Cardiac fibroblast (primary cell): Measurements from ENCODE around the gene RXFP1.

Source experiments
- DNase-seq, 2 donors: peaks; one replicate each; pipeline versions ENCODE4 v3.0.0 to v3.0.0-alpha.2; 2010; ENCODE audit warnings: low read depth in 2 of 2
- H3K4me3 ChIP-seq, 2 donors: replicated peaks in 1 of 2; 1 replicate in 1 of 2; 2 replicates in 1 of 2; pipeline ENCODE4 v1.5.1; 2011; ENCODE audit warnings: low read depth in 2 of 2, low read length in 2 of 2, mild to moderate bottlenecking in 2 of 2, moderate library complexity in 1 of 2
- TF ChIP-seq, protein P1 (sequence below): IDR thresholded peaks from one replicate; pipeline ENCODE4 v1.5.1; 2011; ENCODE audit warnings: low read depth, mild to moderate bottlenecking, low read length, inconsistent platforms

RXFP1 gene

DNA sequence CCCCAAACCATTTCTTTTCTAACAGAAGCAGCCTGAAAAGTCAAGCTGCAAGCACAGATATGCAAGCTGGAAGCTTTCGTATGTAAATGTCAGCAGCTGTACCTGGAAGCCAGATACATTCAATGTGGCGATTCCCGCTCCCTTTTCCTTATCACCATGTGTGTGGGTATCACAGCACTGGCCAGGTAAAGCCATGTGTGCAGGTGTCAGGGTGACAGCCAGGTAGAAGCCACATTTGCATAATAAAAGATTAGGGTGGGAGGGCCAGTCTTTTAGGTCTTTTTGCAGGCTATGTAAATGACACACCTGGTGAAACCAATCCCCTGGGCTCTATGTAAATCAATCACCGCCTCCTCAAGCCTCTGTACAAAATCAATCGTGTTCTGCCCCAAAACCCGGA is 50.1 kb downstream of the RXFP1 start:
- TF ChIP-seq, protein P1, sequence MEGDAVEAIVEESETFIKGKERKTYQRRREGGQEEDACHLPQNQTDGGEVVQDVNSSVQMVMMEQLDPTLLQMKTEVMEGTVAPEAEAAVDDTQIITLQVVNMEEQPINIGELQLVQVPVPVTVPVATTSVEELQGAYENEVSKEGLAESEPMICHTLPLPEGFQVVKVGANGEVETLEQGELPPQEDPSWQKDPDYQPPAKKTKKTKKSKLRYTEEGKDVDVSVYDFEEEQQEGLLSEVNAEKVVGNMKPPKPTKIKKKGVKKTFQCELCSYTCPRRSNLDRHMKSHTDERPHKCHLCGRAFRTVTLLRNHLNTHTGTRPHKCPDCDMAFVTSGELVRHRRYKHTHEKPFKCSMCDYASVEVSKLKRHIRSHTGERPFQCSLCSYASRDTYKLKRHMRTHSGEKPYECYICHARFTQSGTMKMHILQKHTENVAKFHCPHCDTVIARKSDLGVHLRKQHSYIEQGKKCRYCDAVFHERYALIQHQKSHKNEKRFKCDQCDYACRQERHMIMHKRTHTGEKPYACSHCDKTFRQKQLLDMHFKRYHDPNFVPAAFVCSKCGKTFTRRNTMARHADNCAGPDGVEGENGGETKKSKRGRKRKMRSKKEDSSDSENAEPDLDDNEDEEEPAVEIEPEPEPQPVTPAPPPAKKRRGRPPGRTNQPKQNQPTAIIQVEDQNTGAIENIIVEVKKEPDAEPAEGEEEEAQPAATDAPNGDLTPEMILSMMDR: no peak
- DNase-seq: no peak

DNA sequence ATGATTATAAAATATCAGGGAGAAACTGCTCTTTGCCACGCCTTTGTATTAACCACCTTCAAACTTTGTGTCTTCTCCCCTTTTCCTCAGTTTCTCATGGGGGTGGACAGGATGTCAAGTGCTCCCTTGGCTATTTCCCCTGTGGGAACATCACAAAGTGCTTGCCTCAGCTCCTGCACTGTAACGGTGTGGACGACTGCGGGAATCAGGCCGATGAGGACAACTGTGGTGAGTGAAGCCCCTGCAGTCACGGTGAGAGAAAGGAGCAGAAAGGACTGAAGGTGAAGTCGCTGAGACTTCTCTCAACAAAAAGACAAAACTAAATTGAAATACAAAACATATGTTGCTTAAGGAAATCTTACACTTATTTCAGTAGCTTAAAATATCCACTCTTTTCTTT is 50.9 kb downstream of the RXFP1 start:
- DNase-seq: no peak
- no peak overlapping the region for H3K4me3 ChIP-seq
- TF ChIP-seq, protein P1: no peak

More for the DNA sequence above, 50.1 kb downstream of the RXFP1 start:
- no peak overlapping the region for H3K4me3 ChIP-seq

DNA sequence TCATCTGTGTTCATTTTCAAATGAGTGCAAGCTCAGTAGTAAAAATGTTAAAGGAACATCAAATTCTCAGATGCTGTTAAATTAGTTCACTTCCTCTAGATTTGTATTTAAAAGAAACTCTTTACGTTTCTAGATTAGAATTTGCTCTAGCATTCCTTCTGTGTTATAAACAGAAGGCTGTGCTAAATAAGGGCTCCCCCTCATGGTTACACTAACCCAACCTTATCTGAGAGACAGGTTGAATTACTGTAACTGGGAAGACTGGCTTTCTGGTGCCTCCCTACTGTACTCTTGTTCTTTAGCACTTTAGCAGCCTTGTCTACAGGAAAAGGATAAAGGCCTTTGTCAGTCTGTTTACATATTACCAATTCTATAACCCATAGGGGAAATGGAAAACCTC is 56.8 kb downstream of the RXFP1 start:
- peak; percentile 56 to 66 for DNase-seq
- no peak overlapping the region for H3K4me3 ChIP-seq
- TF ChIP-seq, protein P1: peak; percentile 51

DNA sequence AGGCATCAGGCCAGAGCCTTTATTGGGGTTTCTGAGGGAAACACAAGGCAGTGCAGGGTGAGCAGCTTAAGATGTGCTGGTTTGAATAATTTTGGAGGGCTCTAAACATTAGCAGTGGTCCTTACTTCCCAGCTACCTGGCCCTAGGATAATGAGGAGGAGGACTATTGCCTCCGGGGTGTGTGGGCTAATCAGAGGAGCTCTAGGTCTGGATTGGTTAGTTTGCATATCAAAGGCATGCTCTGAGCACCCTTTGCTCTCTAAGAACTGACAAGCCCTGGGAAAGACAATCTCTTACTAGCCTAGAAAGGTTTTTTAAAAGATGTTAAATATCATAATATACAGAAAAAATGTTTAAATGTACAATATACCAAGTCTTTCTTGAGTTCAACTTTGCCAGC is 58.4 kb downstream of the RXFP1 start:
- H3K4me3 ChIP-seq: no peak overlapping the region
- no peak for DNase-seq
- TF ChIP-seq, protein P1: no peak

DNA sequence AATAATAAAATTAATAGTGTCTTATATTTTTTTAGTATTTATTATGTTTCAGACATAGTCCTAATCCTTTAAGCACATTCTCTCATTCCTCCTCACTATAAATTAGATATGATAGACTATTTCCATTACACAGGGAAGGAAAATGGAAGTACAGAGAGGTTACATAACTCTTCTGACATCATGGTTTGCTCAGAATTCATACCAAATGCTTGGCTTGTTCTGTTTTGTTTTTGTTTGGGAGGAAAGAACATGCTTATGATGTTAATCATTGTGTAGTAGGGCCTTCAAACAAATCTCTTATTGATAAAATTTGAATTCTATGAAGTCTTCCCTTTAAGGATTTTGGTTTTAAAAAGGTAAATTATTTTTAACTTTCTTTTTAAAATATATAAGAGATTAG is 59.5 kb downstream of the RXFP1 start:
- peak; percentile 19 to 88 for DNase-seq
- H3K4me3 ChIP-seq: no peak overlapping the region
- TF ChIP-seq, protein P1: no peak

DNA sequence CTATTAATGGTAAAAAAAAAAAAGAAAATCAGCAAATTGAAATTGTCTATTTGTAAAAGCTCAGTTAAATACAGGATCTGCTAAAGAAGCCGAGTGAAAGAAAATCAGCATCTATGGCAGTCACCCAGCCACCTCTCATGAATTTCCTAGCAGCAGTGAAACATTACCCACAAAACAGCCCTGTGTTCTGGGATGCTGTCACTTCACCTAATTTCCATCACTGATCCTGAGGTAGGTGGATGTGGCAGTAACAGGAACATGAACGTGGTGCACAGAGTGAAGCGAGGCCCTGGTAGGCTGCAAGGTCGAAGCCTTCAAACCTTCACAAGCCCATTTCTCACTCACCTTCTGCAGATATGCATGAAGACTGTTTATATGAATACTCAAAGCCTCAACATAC is 65.2 kb downstream of the RXFP1 start:
- TF ChIP-seq, protein P1: no peak
- H3K4me3 ChIP-seq: no peak overlapping the region
- no peak for DNase-seq

DNA sequence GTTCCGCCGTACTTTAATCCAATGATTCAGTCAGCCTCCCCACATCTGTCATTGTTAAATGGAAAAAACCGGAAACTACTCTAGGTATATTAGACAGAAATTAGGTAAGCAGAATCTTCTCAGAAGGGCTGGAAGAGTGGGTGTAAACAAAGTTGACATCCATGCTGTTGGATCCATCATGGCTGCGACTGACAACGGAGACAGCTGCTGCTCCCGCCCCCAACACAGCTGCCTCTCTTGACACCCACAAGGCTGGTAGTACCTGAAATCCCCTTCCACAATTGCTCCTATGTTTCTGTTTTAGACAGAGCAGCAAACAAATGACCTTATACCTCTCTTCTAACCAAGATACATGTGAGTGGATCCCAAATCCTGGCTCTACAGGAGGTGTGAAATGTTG is 66.6 kb downstream of the RXFP1 start:
- TF ChIP-seq, protein P1: no peak
- H3K4me3 ChIP-seq: no peak overlapping the region

More for the DNA sequence above, 66.6 kb downstream of the RXFP1 start:
- no peak for DNase-seq
